ENCODE measurements around the gene SIGMAR1. TPM values are rescaled to one million over a fixed set of nuclear protein-coding genes. Genes with fewer than 3 reads are reported as not detected.

SIGMAR1 gene
- total RNA-seq, 1 donor from 2014 or later: 31.0 TPM

Other genes starting within 250 kb of the SIGMAR1 start
- 4.0 and 4.8 TPM in 2 replicates for gene FAM219A, start 179.2 kb downstream of the SIGMAR1 start, total RNA-seq
- gene DNAI1, start 179.0 kb downstream of the SIGMAR1 start, total RNA-seq: not detected in 2 replicates
- not detected in 2 replicates for gene ENHO, start 114.8 kb downstream of the SIGMAR1 start, total RNA-seq
- not detected in 2 replicates for gene CNTFR, start 48.1 kb downstream of the SIGMAR1 start, total RNA-seq
- 14.8 and 15.5 TPM in 2 replicates for gene RPP25L, start 25.7 kb downstream of the SIGMAR1 start, total RNA-seq
- gene DCTN3, start 17.3 kb downstream of the SIGMAR1 start, total RNA-seq: 65.3 and 71.5 TPM in 2 replicates
- under 0.01 and 0.20 TPM in 2 replicates for gene ARID3C, start 8.7 kb downstream of the SIGMAR1 start, total RNA-seq
- gene GALT, start 8.9 kb upstream of the SIGMAR1 start, total RNA-seq: 23.5 and 27.0 TPM in 2 replicates
- 3.3 and 3.4 TPM in 2 replicates for gene IL11RA, start 14.4 kb upstream of the SIGMAR1 start, total RNA-seq
- not detected in 2 replicates for gene CCL27, start 24.9 kb upstream of the SIGMAR1 start, total RNA-seq
- not detected in 2 replicates for gene CCL19, start 53.5 kb upstream of the SIGMAR1 start, total RNA-seq
- 0.44 and 1.4 TPM in 2 replicates for gene CCL21, start 72.3 kb upstream of the SIGMAR1 start, total RNA-seq